Gastroesophageal sphincter (tissue), 3 donors: ENCODE measurements around the gene TSHZ2.

Source experiments
- CTCF ChIP-seq, 4 experiments: fragments of 200-600 bp in 2 of 4; fragments of 450-650 bp in 2 of 4; sonication (generic) in 1 of 4; IDR thresholded peaks; one replicate each; pipeline ENCODE4 v1.5.1; 2017 to 2019; ENCODE audit warnings: antibody characterized with exemption in 4 of 4, mild to moderate bottlenecking in 2 of 4, moderate library complexity in 2 of 4
- EP300 ChIP-seq: sonication (generic); formaldehyde crosslinking; IDR thresholded peaks from one replicate; pipeline ENCODE4 v1.6.1; 2017; ENCODE audit warnings: antibody characterized with exemption, mild to moderate bottlenecking
- POLR2A ChIP-seq, 2 donors: fragments of 450-650 bp; IDR thresholded peaks; one replicate each; pipeline ENCODE4 v1.6.1; 2017; ENCODE audit warnings: antibody characterized with exemption in 2 of 2, mild to moderate bottlenecking in 2 of 2, moderate library complexity in 1 of 2
- POLR2AphosphoS5 ChIP-seq: sonication (generic); formaldehyde crosslinking; IDR thresholded peaks from one replicate; pipeline ENCODE4 v1.6.1; 2017; ENCODE audit warnings: antibody characterized with exemption

DNA sequence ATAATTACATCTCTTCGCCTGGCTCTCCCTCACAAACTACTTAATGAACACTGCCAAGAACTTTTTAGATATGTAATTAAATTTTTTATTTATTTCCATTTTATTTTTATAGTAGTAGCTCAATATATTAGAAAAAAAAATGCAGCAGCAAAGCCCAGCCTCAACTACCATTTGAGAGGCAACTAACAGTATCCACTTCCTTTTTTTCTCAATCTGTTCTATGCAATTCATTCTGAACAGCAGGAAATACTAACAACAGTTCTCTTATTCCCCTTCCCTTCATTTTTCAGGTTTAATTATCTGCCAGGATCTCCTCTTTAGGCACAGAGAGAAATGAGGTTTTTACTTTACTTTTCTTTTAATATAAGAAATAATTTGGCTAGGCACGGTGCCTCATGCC, 508.8 kb downstream of the TSHZ2 start:
- TF ChIP-seq CTCF (IDR thresholded peaks at IDR 0.05) (no peak), POLR2AphosphoS5 (no peak), POLR2A (IDR thresholded peaks at IDR 0.05) (no peak), EP300 (no peak)
